ENCODE measurements around the gene RABGAP1L.

GRCh38 chr1:174990382-174990999 is 831.2 kb downstream of the RABGAP1L start:
- TF ChIP-seq, protein P1, sequence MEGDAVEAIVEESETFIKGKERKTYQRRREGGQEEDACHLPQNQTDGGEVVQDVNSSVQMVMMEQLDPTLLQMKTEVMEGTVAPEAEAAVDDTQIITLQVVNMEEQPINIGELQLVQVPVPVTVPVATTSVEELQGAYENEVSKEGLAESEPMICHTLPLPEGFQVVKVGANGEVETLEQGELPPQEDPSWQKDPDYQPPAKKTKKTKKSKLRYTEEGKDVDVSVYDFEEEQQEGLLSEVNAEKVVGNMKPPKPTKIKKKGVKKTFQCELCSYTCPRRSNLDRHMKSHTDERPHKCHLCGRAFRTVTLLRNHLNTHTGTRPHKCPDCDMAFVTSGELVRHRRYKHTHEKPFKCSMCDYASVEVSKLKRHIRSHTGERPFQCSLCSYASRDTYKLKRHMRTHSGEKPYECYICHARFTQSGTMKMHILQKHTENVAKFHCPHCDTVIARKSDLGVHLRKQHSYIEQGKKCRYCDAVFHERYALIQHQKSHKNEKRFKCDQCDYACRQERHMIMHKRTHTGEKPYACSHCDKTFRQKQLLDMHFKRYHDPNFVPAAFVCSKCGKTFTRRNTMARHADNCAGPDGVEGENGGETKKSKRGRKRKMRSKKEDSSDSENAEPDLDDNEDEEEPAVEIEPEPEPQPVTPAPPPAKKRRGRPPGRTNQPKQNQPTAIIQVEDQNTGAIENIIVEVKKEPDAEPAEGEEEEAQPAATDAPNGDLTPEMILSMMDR (IDR thresholded peaks at IDR 0.05) = no peak
- TF ChIP-seq POLR2A (IDR thresholded peaks at IDR 0.05) = no peak

Measured in body of pancreas (tissue), 4 donors.